Left renal pelvis (tissue), 4 donors: ENCODE results near the gene TRAK2. TPM values are rescaled to one million over a fixed set of nuclear protein-coding genes. Genes with fewer than 3 reads are reported as not detected.
"Not testable (repeated sequence)": the region's sequence is repeated elsewhere in the genome, so short reads cannot be mapped to it uniquely, and the experiment has no call there.

ENCODE experiments used
- DNase-seq, 4 donors: peaks; one replicate each; pipeline ENCODE4 v3.0.0-alpha.2; 2013; ENCODE audit warnings: low read depth in 4 of 4, low spot score in 3 of 4
- polyA plus RNA-seq, 4 donors: library from polyadenylated mRNA; unstranded; fragments of 120-200 nt; gene quantifications; one replicate each; pipeline ENCODE4 v1.2.1, GENCODE V29; 2013; ENCODE audit not compliant: insufficient read length in 4 of 4

Gene TRAK2
- polyA plus RNA-seq, 4 donors = 39.0 to 47.0 (median 42.1) TPM

- DNase-seq = no peak
These were observed 335 bp downstream of the TRAK2 start for GRCh38 chr2:201450954-201451291.

GRCh38 chr2:201448701-201449100, 2.6 kb downstream of the TRAK2 start:
- no peak for DNase-seq

GRCh38 chr2:201448061-201448460, 3.2 kb downstream of the TRAK2 start:
- no peak for DNase-seq

- DNase-seq = no peak
These were observed 4.2 kb downstream of the TRAK2 start for GRCh38 chr2:201447086-201447485.

- DNase-seq = no peak
These were observed 6.4 kb downstream of the TRAK2 start for GRCh38 chr2:201444746-201445465.

GRCh38 chr2:201441409-201441808, 9.8 kb downstream of the TRAK2 start:
- no peak for DNase-seq

- no peak for DNase-seq
These were observed 11.1 kb downstream of the TRAK2 start for GRCh38 chr2:201440182-201440581.

- not testable (repeated sequence) for DNase-seq
These were observed 11.8 kb downstream of the TRAK2 start for GRCh38 chr2:201439336-201439922.

- no peak for DNase-seq
These were observed 15.1 kb downstream of the TRAK2 start for GRCh38 chr2:201436141-201436540.

- no peak for DNase-seq
These were observed 17.8 kb downstream of the TRAK2 start for GRCh38 chr2:201433394-201433995.

GRCh38 chr2:201432621-201433393, 18.5 kb downstream of the TRAK2 start:
- no peak for DNase-seq

GRCh38 chr2:201432038-201432620, 19.1 kb downstream of the TRAK2 start:
- no peak for DNase-seq

GRCh38 chr2:201430839-201431238, 20.4 kb downstream of the TRAK2 start:
- DNase-seq = no peak

- DNase-seq = not testable (repeated sequence)
These were observed 20.9 kb downstream of the TRAK2 start for GRCh38 chr2:201430322-201430721.

GRCh38 chr2:201429835-201430234, 21.4 kb downstream of the TRAK2 start:
- DNase-seq = not testable (repeated sequence)

GRCh38 chr2:201428366-201428765, 22.9 kb downstream of the TRAK2 start:
- DNase-seq = not testable (repeated sequence)

- no peak for DNase-seq
These were observed 25.3 kb downstream of the TRAK2 start for GRCh38 chr2:201425952-201426351.

- DNase-seq = no peak
These were observed 30.7 kb downstream of the TRAK2 start for GRCh38 chr2:201420442-201421113.

- no peak for DNase-seq
These were observed 31.3 kb downstream of the TRAK2 start for GRCh38 chr2:201419986-201420385.

- DNase-seq = no peak
These were observed 32.1 kb downstream of the TRAK2 start for GRCh38 chr2:201419057-201419635.
